Measurements from ENCODE around the gene CTDSP2.
"Not testable (repeated sequence)": the region's sequence is repeated elsewhere in the genome, so short reads cannot be mapped to it uniquely, and the experiment has no call there.

The CTDSP2 gene

GRCh38 chr12:57777367-57777766 is 69.2 kb downstream of the CTDSP2 start:
- Histone ChIP-seq H3K23ac (ENCODE audit: low read length) (no peak overlapping the region), H3K27me3 (ENCODE audit: insufficient read depth, low read length, poor library complexity) (no peaks in the 10 kb centered on the region), H2AK5ac (ENCODE audit: low read length) (no peak overlapping the region), H4K8ac (ENCODE audit: low read depth, low read length) (no peak overlapping the region), H3K4me3 (ENCODE audit: low read length) (no peak overlapping the region), H3K9ac (ENCODE audit: low read length) (no peak overlapping the region), H2BK5ac (ENCODE audit: low read length) (no peak overlapping the region), H3K79me2 (ENCODE audit: control insufficient read depth, insufficient read depth, low read length) (no peaks in the 10 kb centered on the region), H3K4me2 (ENCODE audit: low read length) (no peak overlapping the region), H2BK15ac (replicated peaks; ENCODE audit: low read depth) (no peak overlapping the region), H3K4me1 (ENCODE audit: control insufficient read depth, low read depth, low read length) (no peaks in the 10 kb centered on the region), H3K56ac (ENCODE audit: low read length) (no peak overlapping the region), H3K36me3 (ENCODE audit: control insufficient read depth, insufficient read depth, low read length) (no peaks in the 10 kb centered on the region), H3K4ac (ENCODE audit: low read depth, low read length) (no peak overlapping the region), H2BK120ac (ENCODE audit: low read depth, low read length) (no peak overlapping the region), H3K18ac (ENCODE audit: low read length) (no peak overlapping the region), H3K79me1 (ENCODE audit: low read length) (no peaks in the 10 kb centered on the region), H4K5ac (ENCODE audit: low read length) (no peak overlapping the region), H3K27ac (ENCODE audit: low read depth, low read length) (no peak overlapping the region)
- WGBS (ENCODE audit: extremely low coverage, insufficient coverage, low lambda C conversion rate) = no CpG with 5 or more reads among the region's 7 CpGs
- no peak for DNase-seq

- Histone ChIP-seq H3K18ac (ENCODE audit: low read length) (no peak overlapping the region), H2AK5ac (ENCODE audit: low read length) (no peak overlapping the region), H3K4ac (ENCODE audit: low read depth, low read length) (no peak overlapping the region), H4K5ac (ENCODE audit: low read length) (no peak overlapping the region), H3K4me1 (ENCODE audit: control insufficient read depth, low read depth, low read length) (no peaks in the 10 kb centered on the region), H3K27ac (ENCODE audit: low read depth, low read length) (no peak overlapping the region), H2BK120ac (ENCODE audit: low read depth, low read length) (no peak overlapping the region), H3K79me2 (ENCODE audit: control insufficient read depth, insufficient read depth, low read length) (peaks cover 2% of the 10 kb centered on the region), H3K4me2 (ENCODE audit: low read length) (no peak overlapping the region), H2BK15ac (replicated peaks; ENCODE audit: low read depth) (no peak overlapping the region), H3K56ac (ENCODE audit: low read length) (no peak overlapping the region), H4K8ac (ENCODE audit: low read depth, low read length) (no peak overlapping the region), H3K4me3 (ENCODE audit: low read length) (no peak overlapping the region), H3K79me1 (ENCODE audit: low read length) (peaks cover 3% of the 10 kb centered on the region), H2BK5ac (ENCODE audit: low read length) (no peak overlapping the region), H3K9ac (ENCODE audit: low read length) (no peak overlapping the region), H3K27me3 (ENCODE audit: insufficient read depth, low read length, poor library complexity) (no peaks in the 10 kb centered on the region), H3K23ac (ENCODE audit: low read length) (no peak overlapping the region), H3K36me3 (ENCODE audit: control insufficient read depth, insufficient read depth, low read length) (no peaks in the 10 kb centered on the region)
- WGBS (ENCODE audit: extremely low coverage, insufficient coverage, low lambda C conversion rate) = no CpG with 5 or more reads among the region's 2 CpGs
- DNase-seq = no peak
Observed at GRCh38 chr12:57776247-57776587, 70.3 kb downstream of the CTDSP2 start.

- peaks cover 5% of the 10 kb centered on the region for H3K79me1 ChIP-seq (ENCODE audit: low read length)
- H2AK5ac ChIP-seq (ENCODE audit: low read length) = no peak overlapping the region
- no peak overlapping the region for H2BK5ac ChIP-seq (ENCODE audit: low read length)
- H3K27me3 ChIP-seq (ENCODE audit: insufficient read depth, low read length, poor library complexity) = no peaks in the 10 kb centered on the region
- H3K18ac ChIP-seq (ENCODE audit: low read length) = no peak overlapping the region
- no peak overlapping the region for H2BK15ac ChIP-seq (replicated peaks; ENCODE audit: low read depth)
- no peak overlapping the region for H3K23ac ChIP-seq (ENCODE audit: low read length)
- H4K5ac ChIP-seq (ENCODE audit: low read length) = no peak overlapping the region
- H3K4me2 ChIP-seq (ENCODE audit: low read length) = no peak overlapping the region
- no peak overlapping the region for H3K9ac ChIP-seq (ENCODE audit: low read length)
- H4K8ac ChIP-seq (ENCODE audit: low read depth, low read length) = no peak overlapping the region
- H3K36me3 ChIP-seq (ENCODE audit: control insufficient read depth, insufficient read depth, low read length) = no peaks in the 10 kb centered on the region
- WGBS (ENCODE audit: extremely low coverage, insufficient coverage, low lambda C conversion rate) = no CpG with 5 or more reads among the region's 4 CpGs
- H3K4me1 ChIP-seq (ENCODE audit: control insufficient read depth, low read depth, low read length) = no peaks in the 10 kb centered on the region
- H3K4ac ChIP-seq (ENCODE audit: low read depth, low read length) = no peak overlapping the region
- no peak overlapping the region for H3K27ac ChIP-seq (ENCODE audit: low read depth, low read length)
- H3K56ac ChIP-seq (ENCODE audit: low read length) = no peak overlapping the region
- H3K4me3 ChIP-seq (ENCODE audit: low read length) = no peak overlapping the region
- H3K79me2 ChIP-seq (ENCODE audit: control insufficient read depth, insufficient read depth, low read length) = peaks cover 3% of the 10 kb centered on the region
- peak; percentile 39 for DNase-seq
- no peak overlapping the region for H2BK120ac ChIP-seq (ENCODE audit: low read depth, low read length)
Observed at GRCh38 chr12:57775563-57776246, 70.8 kb downstream of the CTDSP2 start.

- WGBS (ENCODE audit: extremely low coverage, insufficient coverage, low lambda C conversion rate) = no CpG with 5 or more reads among the region's 3 CpGs
- H2BK15ac ChIP-seq (replicated peaks; ENCODE audit: low read depth) = no peak overlapping the region
Observed at GRCh38 chr12:57775044-57775443, 71.5 kb downstream of the CTDSP2 start.

GRCh38 chr12:57774634-57775033 is 71.9 kb downstream of the CTDSP2 start:
- not testable (repeated sequence) for H2BK120ac ChIP-seq (ENCODE audit: low read depth, low read length); H3K27ac ChIP-seq (ENCODE audit: low read depth, low read length); H3K4me3 ChIP-seq (ENCODE audit: low read length); H3K18ac ChIP-seq (ENCODE audit: low read length); H3K23ac ChIP-seq (ENCODE audit: low read length); H3K36me3 ChIP-seq (ENCODE audit: control insufficient read depth, insufficient read depth, low read length); H3K4me2 ChIP-seq (ENCODE audit: low read length); H3K56ac ChIP-seq (ENCODE audit: low read length); H3K27me3 ChIP-seq (ENCODE audit: insufficient read depth, low read length, poor library complexity); H3K4me1 ChIP-seq (ENCODE audit: control insufficient read depth, low read depth, low read length); H4K8ac ChIP-seq (ENCODE audit: low read depth, low read length); H3K9ac ChIP-seq (ENCODE audit: low read length); H2BK15ac ChIP-seq (replicated peaks; ENCODE audit: low read depth); H3K4ac ChIP-seq (ENCODE audit: low read depth, low read length); H4K5ac ChIP-seq (ENCODE audit: low read length); H3K79me1 ChIP-seq (ENCODE audit: low read length); H3K79me2 ChIP-seq (ENCODE audit: control insufficient read depth, insufficient read depth, low read length); H2AK5ac ChIP-seq (ENCODE audit: low read length); H2BK5ac ChIP-seq (ENCODE audit: low read length)
- DNase-seq = peak; percentile 44
- no CpG with 5 or more reads among the region's 11 CpGs for WGBS (ENCODE audit: extremely low coverage, insufficient coverage, low lambda C conversion rate)

More at GRCh38 chr12:57775044-57775443, 71.5 kb downstream of the CTDSP2 start:
- H2BK5ac ChIP-seq (ENCODE audit: low read length) = no peak overlapping the region
- H3K27me3 ChIP-seq (ENCODE audit: insufficient read depth, low read length, poor library complexity) = no peaks in the 10 kb centered on the region
- no peak overlapping the region for H3K4me2 ChIP-seq (ENCODE audit: low read length)
- H3K79me1 ChIP-seq (ENCODE audit: low read length) = peaks cover 8% of the 10 kb centered on the region
- no peaks in the 10 kb centered on the region for H3K36me3 ChIP-seq (ENCODE audit: control insufficient read depth, insufficient read depth, low read length)
- H2AK5ac ChIP-seq (ENCODE audit: low read length) = no peak overlapping the region
- no peak overlapping the region for H4K5ac ChIP-seq (ENCODE audit: low read length)
- H3K4ac ChIP-seq (ENCODE audit: low read depth, low read length) = no peak overlapping the region
- H3K18ac ChIP-seq (ENCODE audit: low read length) = no peak overlapping the region
- no peak for DNase-seq
- no peak overlapping the region for H3K23ac ChIP-seq (ENCODE audit: low read length)
- no peak overlapping the region for H3K56ac ChIP-seq (ENCODE audit: low read length)
- no peak overlapping the region for H3K27ac ChIP-seq (ENCODE audit: low read depth, low read length)
- no peak overlapping the region for H3K9ac ChIP-seq (ENCODE audit: low read length)
- H3K4me3 ChIP-seq (ENCODE audit: low read length) = no peak overlapping the region
- H4K8ac ChIP-seq (ENCODE audit: low read depth, low read length) = no peak overlapping the region
- peaks cover 3% of the 10 kb centered on the region for H3K79me2 ChIP-seq (ENCODE audit: control insufficient read depth, insufficient read depth, low read length)
- no peak overlapping the region for H2BK120ac ChIP-seq (ENCODE audit: low read depth, low read length)
- H3K4me1 ChIP-seq (ENCODE audit: control insufficient read depth, low read depth, low read length) = no peaks in the 10 kb centered on the region
